ENCODE measurements around the gene BCL2L2.

BCL2L2 gene

DNA sequence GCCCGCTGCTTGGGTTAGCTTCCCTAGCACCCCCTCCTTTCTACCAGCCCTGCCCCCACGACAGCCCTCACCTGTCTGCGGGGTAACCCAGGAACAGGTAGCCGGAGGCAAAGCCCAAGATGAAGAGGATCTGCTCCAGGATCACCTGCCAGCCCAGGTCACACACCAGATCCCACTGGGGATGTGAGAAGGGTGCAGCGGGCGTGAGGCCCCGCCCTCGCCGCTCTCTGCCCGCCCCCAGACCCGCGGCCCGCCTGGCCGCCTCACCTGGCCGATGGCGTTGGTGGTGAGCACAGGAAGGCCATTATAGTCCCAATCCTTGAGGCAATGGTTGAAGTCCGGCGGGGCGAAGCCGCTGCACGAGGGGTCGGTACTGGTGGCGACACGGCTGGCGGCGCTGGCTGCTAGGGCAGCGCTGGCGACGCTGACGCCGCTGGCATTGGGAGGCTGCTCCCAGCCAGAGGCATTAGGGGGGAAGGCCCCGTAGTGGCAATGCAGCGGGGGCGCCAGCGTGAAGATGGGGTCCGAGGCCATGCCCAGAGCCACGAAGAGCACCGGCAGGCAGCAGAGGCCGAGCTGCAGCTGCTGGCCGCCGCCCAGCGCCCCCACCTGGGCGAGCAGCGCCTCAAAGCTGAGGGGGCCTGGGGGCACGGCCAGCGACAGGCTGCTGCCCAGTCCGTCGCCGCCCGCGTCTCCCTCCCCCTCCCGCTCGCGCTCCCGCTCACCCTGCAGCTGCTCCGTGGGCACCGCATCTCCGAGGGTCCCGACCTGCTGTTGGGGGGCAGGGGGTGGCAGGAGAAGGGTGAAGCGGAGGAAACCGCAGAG lies 45.3 kb downstream of the BCL2L2 start:
- Mint-ChIP-seq H3K4me3 (peak overlapping the region; percentile 47), H3K27ac (no peak overlapping the region), H3K4me1 (ENCODE audit: low read depth) (peaks cover 8% of the 10 kb centered on the region), H3K27me3 (ENCODE audit: low read depth) (peaks cover 41% of the 10 kb centered on the region), H3K36me3 (ENCODE audit: low read depth) (no peaks in the 10 kb centered on the region), H3K9me3 (no peaks in the 10 kb centered on the region)
- no peak for DNase-seq (ENCODE audit: low spot score)

DNA sequence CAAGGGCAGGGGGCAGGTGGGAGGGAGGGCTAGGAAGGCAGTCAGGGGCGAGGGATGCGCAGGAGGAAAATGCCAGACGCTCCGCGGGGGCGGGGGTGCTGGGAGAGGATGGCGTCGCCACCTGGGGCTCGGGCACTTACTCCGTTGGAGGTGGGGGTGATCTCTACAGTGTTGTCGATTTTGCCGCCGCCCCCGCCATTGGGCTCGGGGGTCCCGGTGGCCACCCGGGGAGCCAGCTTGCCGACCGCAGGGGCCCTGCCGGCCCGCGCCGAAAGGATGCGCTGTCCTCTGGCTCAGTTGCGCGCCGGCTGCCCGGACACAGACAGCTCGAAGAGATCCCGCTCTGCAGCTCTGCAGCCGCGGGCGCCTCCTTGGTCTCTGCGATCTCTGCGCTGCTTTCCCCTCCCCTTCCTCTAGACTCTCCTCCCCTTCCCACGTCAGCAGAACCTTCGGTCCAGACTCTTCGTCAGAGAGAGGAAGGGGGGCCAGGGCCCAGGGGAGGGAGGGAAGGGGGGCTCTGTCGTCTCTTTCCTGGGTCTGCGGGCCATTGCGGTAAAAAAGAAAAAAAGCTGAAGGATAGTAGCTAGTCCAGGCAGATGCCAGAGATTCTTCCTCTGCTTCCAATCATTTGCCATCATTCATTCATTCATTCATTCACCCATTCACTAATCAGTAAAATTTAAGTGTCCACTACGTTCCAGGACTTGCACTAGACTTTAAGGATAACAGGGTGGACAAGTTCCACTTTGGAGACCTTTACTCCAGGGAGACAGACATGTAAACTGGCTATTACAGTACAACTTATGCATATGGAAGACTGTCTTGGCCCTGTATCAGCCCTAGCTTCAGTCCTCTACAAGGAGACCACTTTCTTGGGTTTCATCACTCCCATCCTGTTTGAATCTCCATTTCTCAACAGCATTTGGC lies 46.1 kb downstream of the BCL2L2 start, which contains the start of gene SLC22A17:
SLC22A17 (minus strand) TSS at position 382 of the 927 bp plus-strand sequence.
- DNase-seq (ENCODE audit: low spot score), result peak; percentile 35
- Mint-ChIP-seq H3K36me3 (ENCODE audit: low read depth) (no peaks in the 10 kb centered on the region), H3K27me3 (ENCODE audit: low read depth) (peaks cover 41% of the 10 kb centered on the region), H3K27ac (no peak within 1 kb of the TSS), H3K4me1 (ENCODE audit: low read depth) (peaks cover 8% of the 10 kb centered on the region), H3K4me3 (peak within 1 kb of the TSS; percentile 79), H3K9me3 (no peaks in the 10 kb centered on the region)

DNA sequence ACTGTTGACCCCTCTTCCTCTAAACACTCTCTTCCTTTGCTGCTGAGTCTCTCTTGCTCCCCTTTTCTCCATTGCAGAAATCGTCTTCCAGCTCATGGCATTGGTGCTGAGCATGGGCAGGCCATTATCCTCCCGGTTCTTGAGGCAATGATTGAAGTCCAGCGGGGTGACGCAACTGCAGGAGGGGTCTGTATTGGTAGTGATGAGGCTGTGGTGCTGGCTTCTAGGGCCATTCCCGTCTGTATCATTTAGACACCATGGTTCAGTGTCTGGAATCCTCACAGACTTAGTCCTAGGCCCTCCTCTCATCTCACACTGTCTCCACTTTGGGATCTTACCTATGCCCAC lies 46.8 kb downstream of the BCL2L2 start:
- Mint-ChIP-seq H3K36me3 (ENCODE audit: low read depth) (no peaks in the 10 kb centered on the region), H3K4me1 (ENCODE audit: low read depth) (peaks cover 8% of the 10 kb centered on the region), H3K9me3 (no peaks in the 10 kb centered on the region), H3K4me3 (peak overlapping the region; percentile 79), H3K27me3 (ENCODE audit: low read depth) (peaks cover 41% of the 10 kb centered on the region), H3K27ac (no peak overlapping the region)
- no peak for DNase-seq (ENCODE audit: low spot score)

DNA sequence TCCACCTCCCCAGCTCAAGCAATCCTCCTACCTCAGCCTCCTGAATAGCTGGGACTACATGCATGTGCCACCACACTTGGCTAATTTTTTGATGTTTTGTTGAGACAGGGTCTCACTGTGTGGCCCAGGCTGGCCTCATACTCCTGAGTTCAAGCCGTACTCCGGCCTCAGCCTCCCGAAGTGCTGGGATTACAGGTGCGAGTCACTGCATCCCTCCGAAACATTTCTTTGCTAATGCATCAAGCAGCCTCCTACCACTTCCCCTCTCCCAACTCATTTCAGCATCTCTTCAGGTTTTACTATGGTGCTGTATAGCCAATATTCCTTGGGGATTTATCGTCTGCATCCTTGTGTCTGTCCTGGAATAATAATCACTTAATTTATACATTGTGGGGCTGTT lies 48.4 kb downstream of the BCL2L2 start:
- peaks cover 8% of the 10 kb centered on the region for H3K4me1 Mint-ChIP-seq (ENCODE audit: low read depth)
- no peak overlapping the region for H3K4me3 Mint-ChIP-seq
- no peak for DNase-seq (ENCODE audit: low spot score)
- H3K9me3 Mint-ChIP-seq, result no peaks in the 10 kb centered on the region
- H3K36me3 Mint-ChIP-seq (ENCODE audit: low read depth), result no peaks in the 10 kb centered on the region
- H3K27me3 Mint-ChIP-seq (ENCODE audit: low read depth), result peaks cover 41% of the 10 kb centered on the region
- H3K27ac Mint-ChIP-seq, result no peak overlapping the region

DNA sequence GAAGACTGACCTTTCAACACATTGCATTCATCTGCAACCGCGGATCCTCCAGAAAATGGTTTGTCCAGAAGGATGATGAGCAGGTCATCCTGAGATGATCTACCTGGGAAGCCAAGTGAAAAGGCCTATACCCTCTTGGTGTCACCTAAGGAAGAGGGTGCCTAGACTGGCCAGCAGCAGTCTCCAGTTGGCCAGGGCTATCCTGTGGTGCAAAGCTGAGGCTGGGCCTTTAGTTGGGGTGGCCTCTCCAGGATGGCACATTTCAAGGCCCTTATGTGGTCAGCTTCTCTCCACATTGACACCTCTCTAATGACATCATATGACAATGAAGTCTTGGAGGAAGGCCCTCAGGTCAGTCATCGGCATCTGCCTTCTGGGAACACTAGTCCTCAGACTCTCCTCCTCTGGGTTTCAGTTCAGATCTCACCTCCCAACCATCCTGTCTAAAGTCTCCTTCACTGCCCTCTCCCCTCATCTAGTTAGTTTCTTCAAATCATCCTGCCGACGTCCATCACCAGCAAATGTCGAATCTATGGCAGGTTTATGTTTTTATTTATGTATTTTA lies 49.3 kb downstream of the BCL2L2 start:
- Mint-ChIP-seq H3K9me3 (no peaks in the 10 kb centered on the region), H3K4me3 (no peak overlapping the region), H3K27ac (no peak overlapping the region), H3K27me3 (ENCODE audit: low read depth) (peaks cover 31% of the 10 kb centered on the region), H3K36me3 (ENCODE audit: low read depth) (no peaks in the 10 kb centered on the region), H3K4me1 (ENCODE audit: low read depth) (peaks cover 8% of the 10 kb centered on the region)
- DNase-seq (ENCODE audit: low spot score), result no peak

DNA sequence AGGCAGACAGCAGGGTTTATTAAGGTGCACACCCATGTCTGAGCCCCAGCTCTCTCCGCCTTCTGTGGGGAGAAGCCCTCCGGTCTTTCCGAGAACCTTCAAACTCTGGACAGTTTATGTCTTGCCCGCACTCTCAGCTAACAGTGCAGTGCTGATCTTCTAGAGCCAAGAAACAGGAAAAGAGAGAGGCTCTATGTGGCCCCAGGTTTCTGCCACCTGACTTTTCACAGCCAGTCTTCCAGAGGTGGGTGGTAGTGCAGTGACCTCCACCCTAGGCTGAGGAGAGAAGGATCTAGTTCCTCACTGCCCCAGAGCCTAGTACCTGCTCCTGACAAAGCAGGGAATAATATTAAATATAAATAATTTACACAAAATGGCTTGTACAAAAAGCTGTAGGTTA lies 50.0 kb downstream of the BCL2L2 start:
- Mint-ChIP-seq H3K36me3 (ENCODE audit: low read depth) (no peaks in the 10 kb centered on the region), H3K27me3 (ENCODE audit: low read depth) (peaks cover 26% of the 10 kb centered on the region), H3K27ac (no peak overlapping the region), H3K4me3 (no peak overlapping the region), H3K4me1 (ENCODE audit: low read depth) (peaks cover 8% of the 10 kb centered on the region), H3K9me3 (no peaks in the 10 kb centered on the region)
- DNase-seq (ENCODE audit: low spot score), result no peak

DNA sequence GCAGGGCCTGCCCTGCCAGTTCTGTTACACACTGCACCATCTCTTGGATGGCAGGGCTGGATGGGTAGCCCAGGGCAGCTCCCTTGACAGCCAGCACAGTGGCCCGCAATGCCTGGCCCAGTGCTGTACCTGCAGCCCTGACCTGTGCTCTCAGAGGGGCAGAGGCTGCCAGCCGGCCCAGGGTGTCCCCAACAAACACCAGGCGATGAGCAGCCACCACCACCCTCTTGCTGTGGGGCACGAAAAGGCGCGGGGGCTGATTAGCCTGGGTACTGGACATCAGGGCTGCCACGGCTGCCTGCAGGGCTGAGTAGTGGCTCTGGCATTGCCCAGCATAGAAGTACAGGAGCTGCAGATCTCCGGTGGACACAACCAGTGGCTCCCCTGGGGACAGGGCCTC lies 50.6 kb downstream of the BCL2L2 start:
- peaks cover 8% of the 10 kb centered on the region for H3K4me1 Mint-ChIP-seq (ENCODE audit: low read depth)
- no peak for DNase-seq (ENCODE audit: low spot score)
- peaks cover 29% of the 10 kb centered on the region for H3K27me3 Mint-ChIP-seq (ENCODE audit: low read depth)
- no peak overlapping the region for H3K27ac Mint-ChIP-seq
- no peaks in the 10 kb centered on the region for H3K9me3 Mint-ChIP-seq
- H3K4me3 Mint-ChIP-seq, result no peak overlapping the region
- no peaks in the 10 kb centered on the region for H3K36me3 Mint-ChIP-seq (ENCODE audit: low read depth)

DNA sequence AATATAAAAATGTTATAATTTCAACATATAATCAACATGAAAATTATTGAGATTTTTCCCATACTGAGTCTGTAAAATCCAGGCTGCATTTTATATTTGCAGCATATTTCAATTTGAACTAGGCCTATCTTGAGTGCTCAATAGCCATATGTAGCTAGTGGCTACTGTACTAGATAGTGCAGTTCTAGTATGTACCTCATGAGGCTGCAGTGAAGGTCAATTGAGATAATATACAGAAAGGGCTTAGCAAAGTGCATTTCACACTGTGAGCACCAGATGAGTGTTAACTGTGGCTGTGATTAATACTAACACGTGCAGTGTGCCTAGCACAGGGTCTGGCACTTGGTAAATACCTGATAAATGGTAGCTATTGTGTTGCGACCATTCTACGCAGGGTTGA lies 51.4 kb downstream of the BCL2L2 start:
- no peaks in the 10 kb centered on the region for H3K9me3 Mint-ChIP-seq
- H3K27me3 Mint-ChIP-seq (ENCODE audit: low read depth), result peaks cover 29% of the 10 kb centered on the region
- no peak overlapping the region for H3K27ac Mint-ChIP-seq

DNA sequence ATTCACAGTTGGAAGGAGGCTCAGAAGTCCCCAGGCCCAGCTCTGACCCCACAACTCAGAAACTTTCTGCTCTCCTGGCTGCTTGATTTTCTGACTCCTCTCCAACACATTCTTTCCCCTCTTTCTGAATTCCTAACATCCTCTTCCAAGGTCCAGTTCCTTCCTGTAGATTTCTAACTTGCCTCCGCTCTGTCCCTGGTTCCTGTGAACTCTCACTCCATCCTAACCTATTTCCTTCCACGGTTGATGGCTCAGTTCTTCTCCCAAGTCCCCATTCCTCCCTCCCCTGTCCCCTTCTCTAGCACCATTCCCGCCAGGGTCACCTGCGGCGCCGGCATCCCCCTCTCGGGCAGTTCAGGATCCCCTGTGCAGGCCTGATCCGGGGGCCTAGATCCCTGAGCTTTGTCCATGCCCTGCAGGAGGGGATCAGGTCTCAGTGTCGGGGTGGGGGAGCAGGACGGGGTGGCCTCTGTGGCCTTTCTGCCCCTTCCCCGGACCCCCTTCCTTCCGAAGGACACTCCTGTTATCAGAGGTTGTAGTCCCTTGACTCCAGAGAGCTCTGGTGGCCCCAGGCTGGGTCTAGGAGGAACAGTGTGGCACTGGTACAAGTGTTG lies 52.0 kb downstream of the BCL2L2 start:
- no peaks in the 10 kb centered on the region for H3K36me3 Mint-ChIP-seq (ENCODE audit: low read depth)
- H3K4me3 Mint-ChIP-seq, result no peak overlapping the region
- no peak for DNase-seq (ENCODE audit: low spot score)
- no peaks in the 10 kb centered on the region for H3K9me3 Mint-ChIP-seq
- H3K4me1 Mint-ChIP-seq (ENCODE audit: low read depth), result no peaks in the 10 kb centered on the region
- H3K27me3 Mint-ChIP-seq (ENCODE audit: low read depth), result peaks cover 27% of the 10 kb centered on the region
- H3K27ac Mint-ChIP-seq, result no peak overlapping the region

More for the DNA sequence above, 51.4 kb downstream of the BCL2L2 start:
- DNase-seq (ENCODE audit: low spot score), result no peak
- Mint-ChIP-seq H3K4me3 (no peak overlapping the region), H3K4me1 (ENCODE audit: low read depth) (peaks cover 4% of the 10 kb centered on the region), H3K36me3 (ENCODE audit: low read depth) (no peaks in the 10 kb centered on the region)

DNA sequence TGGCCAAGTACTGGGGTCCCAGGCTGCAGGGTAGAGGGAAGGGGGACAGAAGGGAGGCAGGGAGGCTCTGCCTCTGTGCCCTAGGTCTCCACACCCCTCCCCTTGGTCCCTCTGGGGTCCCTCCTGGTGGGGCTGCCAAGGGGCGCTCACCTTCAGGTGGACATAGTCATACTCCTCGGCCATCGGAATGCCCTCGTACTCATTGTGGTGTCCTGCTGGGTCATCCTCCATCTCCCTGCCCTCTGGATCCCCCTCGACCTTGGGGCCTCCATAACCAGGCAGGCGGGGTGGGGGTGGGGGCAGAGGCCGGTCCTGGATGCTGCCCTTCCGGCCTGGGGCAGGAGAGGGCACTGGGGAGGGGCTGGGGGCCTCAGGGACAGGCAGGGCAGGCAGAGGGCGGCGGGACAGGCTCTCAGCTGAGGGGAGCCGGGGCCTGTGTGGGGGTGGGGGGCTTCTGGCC lies 52.6 kb downstream of the BCL2L2 start:
- DNase-seq (ENCODE audit: low spot score), result no peak
- H3K9me3 Mint-ChIP-seq, result no peaks in the 10 kb centered on the region
- H3K27ac Mint-ChIP-seq, result no peak overlapping the region
- no peaks in the 10 kb centered on the region for H3K4me1 Mint-ChIP-seq (ENCODE audit: low read depth)
- H3K36me3 Mint-ChIP-seq (ENCODE audit: low read depth), result no peaks in the 10 kb centered on the region
- no peak overlapping the region for H3K4me3 Mint-ChIP-seq
- peaks cover 24% of the 10 kb centered on the region for H3K27me3 Mint-ChIP-seq (ENCODE audit: low read depth)

DNA sequence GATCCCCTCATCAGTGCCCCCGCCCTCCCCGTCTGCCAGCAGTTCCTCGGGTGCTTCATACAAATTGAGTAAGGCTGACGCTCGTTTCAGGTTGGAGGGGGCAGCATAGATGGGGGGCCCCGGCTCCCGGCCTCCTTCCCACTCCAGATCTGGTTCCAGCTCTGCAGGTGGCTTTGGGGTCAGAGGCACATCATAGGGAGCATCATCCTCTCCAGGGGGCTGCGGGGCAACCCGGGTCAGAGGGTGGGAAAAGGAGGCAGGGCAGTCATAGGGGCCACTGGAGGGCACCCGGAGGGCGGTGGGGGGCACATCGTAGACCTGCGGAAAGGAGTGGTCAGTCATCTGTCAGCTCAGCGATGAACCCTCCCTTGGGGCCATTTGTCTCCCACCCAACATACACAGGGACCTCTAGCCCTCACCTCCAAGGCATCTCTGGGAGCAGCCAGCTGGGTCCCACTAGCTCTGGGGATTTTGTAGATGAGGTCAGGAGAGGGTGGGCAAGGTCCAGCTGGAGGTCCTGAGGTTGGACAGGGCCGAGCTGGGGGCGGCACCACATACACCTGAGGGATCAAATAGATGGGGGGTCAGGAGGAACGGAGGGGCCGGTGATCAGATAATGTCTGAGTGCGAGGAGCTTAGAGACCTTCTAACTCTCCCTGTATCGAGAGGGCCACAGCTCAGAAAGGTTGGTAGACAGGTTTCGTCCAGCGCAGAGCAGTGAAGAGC lies 53.3 kb downstream of the BCL2L2 start:
- no peak overlapping the region for H3K4me3 Mint-ChIP-seq
- H3K9me3 Mint-ChIP-seq, result no peaks in the 10 kb centered on the region
- H3K27me3 Mint-ChIP-seq (ENCODE audit: low read depth), result peaks cover 25% of the 10 kb centered on the region
- no peaks in the 10 kb centered on the region for H3K36me3 Mint-ChIP-seq (ENCODE audit: low read depth)
- H3K4me1 Mint-ChIP-seq (ENCODE audit: low read depth), result no peaks in the 10 kb centered on the region
- DNase-seq (ENCODE audit: low spot score), result no peak
- H3K27ac Mint-ChIP-seq, result no peak overlapping the region

DNA sequence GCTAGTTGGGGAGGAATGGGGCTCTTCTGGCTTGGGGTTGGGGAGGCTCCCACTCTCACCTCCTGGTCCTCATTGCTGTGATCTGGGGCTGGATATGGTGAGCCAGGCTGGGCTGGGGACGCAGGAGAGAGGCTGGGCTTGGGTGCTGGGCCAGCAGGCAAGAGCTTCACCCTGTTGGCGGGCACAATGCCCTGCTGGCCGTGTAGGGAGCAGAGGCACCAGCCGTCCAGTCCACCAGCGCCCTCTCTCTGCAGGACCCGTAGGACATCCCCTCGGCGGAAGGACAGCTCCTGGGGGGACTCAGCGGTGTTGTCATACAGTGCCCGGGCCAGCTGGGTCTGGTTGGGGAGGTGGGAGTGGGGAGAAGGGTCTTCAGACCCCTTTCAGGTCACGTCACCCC lies 53.9 kb downstream of the BCL2L2 start:
- Mint-ChIP-seq H3K9me3 (no peaks in the 10 kb centered on the region), H3K36me3 (ENCODE audit: low read depth) (no peaks in the 10 kb centered on the region), H3K27ac (no peak overlapping the region), H3K4me3 (no peak overlapping the region), H3K4me1 (ENCODE audit: low read depth) (no peaks in the 10 kb centered on the region), H3K27me3 (ENCODE audit: low read depth) (peaks cover 20% of the 10 kb centered on the region)
- no peak for DNase-seq (ENCODE audit: low spot score)

DNA sequence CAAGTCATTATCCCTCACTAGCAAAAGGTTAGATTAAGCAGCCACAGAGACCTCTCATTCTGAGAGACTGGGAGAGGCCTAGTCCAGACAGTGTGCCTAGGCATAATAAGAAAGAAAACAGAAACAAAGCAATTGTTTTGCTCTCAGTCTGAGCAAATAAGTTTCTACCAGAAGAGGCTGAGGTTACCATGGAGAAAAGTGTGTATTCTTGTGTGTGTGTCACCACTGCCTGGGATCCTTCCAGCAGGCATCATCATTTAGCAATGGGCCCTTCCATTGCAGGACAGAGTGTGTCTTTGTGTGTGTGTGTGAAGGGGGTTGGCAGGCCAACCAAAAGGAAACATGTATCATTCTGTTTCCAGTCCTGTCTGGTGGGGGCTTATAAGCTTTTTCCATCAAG lies 54.7 kb downstream of the BCL2L2 start:
- Mint-ChIP-seq H3K4me3 (no peak overlapping the region), H3K27ac (no peak overlapping the region), H3K4me1 (ENCODE audit: low read depth) (no peaks in the 10 kb centered on the region), H3K9me3 (no peaks in the 10 kb centered on the region), H3K36me3 (ENCODE audit: low read depth) (no peaks in the 10 kb centered on the region), H3K27me3 (ENCODE audit: low read depth) (peaks cover 20% of the 10 kb centered on the region)
- no peak for DNase-seq (ENCODE audit: low spot score)

Measured in T-helper 2 cell treated with Interferon-gamma antibody and Interleukin-4, amounts not matched to agents 5 μg/mL and 100 μg/mL, for 36 hours (primary cell).